Fibroblast of lung (primary cell): ENCODE data around the gene P2RX1. TPM values are rescaled to one million over a fixed set of nuclear protein-coding genes. Genes with fewer than 3 reads are reported as not detected.

ENCODE experiments used
- DNase-seq, 2 donors: peaks; one replicate each; pipeline versions ENCODE4 v3.0.0 to v3.0.0-alpha.2; 2010; ENCODE audit warnings: low read depth in 2 of 2
- H2AFZ ChIP-seq: 2 replicates; pipeline ENCODE4 v1.5.1; 2012; ENCODE audit warnings: low read length, control low read depth, inconsistent platforms
- H3K27ac ChIP-seq: 2 replicates; pipeline ENCODE4 v1.5.1; 2011; ENCODE audit warnings: low read length, control low read depth; ENCODE audit not compliant: insufficient read depth
- H3K27me3 ChIP-seq: 2 replicates; pipeline ENCODE4 v1.5.1; 2011; ENCODE audit warnings: mild to moderate bottlenecking, low read length; ENCODE audit not compliant: control insufficient read depth, insufficient read depth
- H3K36me3 ChIP-seq: 2 replicates; pipeline ENCODE4 v1.5.1; 2011; ENCODE audit warnings: low read length; ENCODE audit not compliant: control insufficient read depth, insufficient read depth
- H3K4me1 ChIP-seq: 2 replicates; pipeline ENCODE4 v1.5.1; 2011; ENCODE audit warnings: low read length; ENCODE audit not compliant: control insufficient read depth, insufficient read depth; ENCODE audit errors: extremely low read depth
- H3K4me2 ChIP-seq: 2 replicates; pipeline ENCODE4 v1.5.1; 2011; ENCODE audit warnings: low read length, control low read depth; ENCODE audit not compliant: insufficient read depth; ENCODE audit errors: extremely low read depth
- H3K4me3 ChIP-seq, 4 experiments: fragments of 200-600 bp in 1 of 4; sonication (generic) in 1 of 4; replicated peaks in 1 of 4; 2 replicates each; pipeline ENCODE4 v1.5.1; 2011 to 2016; ENCODE audit warnings: low read length in 4 of 4, low read depth in 3 of 4, mild to moderate bottlenecking in 3 of 4, control low read depth in 2 of 4, inconsistent platforms in 1 of 4, mixed read lengths in 1 of 4; ENCODE audit not compliant: insufficient read depth in 1 of 4; ENCODE audit errors: control extremely low read depth in 1 of 4
- H3K79me2 ChIP-seq: 2 replicates; pipeline ENCODE4 v1.5.1; 2012; ENCODE audit warnings: mild to moderate bottlenecking, low read length, inconsistent platforms; ENCODE audit not compliant: control insufficient read depth, insufficient read depth
- H3K9ac ChIP-seq: 2 replicates; pipeline ENCODE4 v1.5.1; 2011; ENCODE audit warnings: mild to moderate bottlenecking, low read length, control low read depth; ENCODE audit not compliant: insufficient read depth
- H3K9me3 ChIP-seq: 2 replicates; pipeline ENCODE4 v1.5.1; 2012; ENCODE audit warnings: low read depth, low read length; ENCODE audit not compliant: control insufficient read depth, insufficient read depth
- H4K20me1 ChIP-seq: 2 replicates; pipeline ENCODE4 v1.5.1; 2011; ENCODE audit warnings: low read length; ENCODE audit not compliant: control insufficient read depth, insufficient read depth; ENCODE audit errors: extremely low read depth
- CTCF ChIP-seq, 2 donors: IDR thresholded peaks in 1 of 2; conservative IDR thresholded peaks in 1 of 2; 1 replicate in 1 of 2; 2 replicates in 1 of 2; pipeline ENCODE4 v1.5.1; 2011 to 2012; ENCODE audit warnings: low read length in 2 of 2, control low read depth in 1 of 2, inconsistent platforms in 1 of 2, low read depth in 1 of 2, mild to moderate bottlenecking in 1 of 2
- EZH2 ChIP-seq: IDR thresholded peaks from 2 replicates; pipeline ENCODE4 v1.5.1; 2012; ENCODE audit warnings: low read length, control low read depth, mild to moderate bottlenecking; ENCODE audit errors: missing control alignments
- polyA plus RNA-seq, 2 donors: library from polyadenylated mRNA; depleted of rRNA in 1 of 2; stranded (reverse) in 1 of 2; unstranded in 1 of 2; fragments of >200 nt; gene quantifications; 2 replicates each; pipeline ENCODE4 v1.2.1, GENCODE V29; 2011 to 2012; ENCODE audit warnings: missing spikeins in 1 of 2
- total RNA-seq: library from RNA; depleted of rRNA; stranded (reverse); fragments of >200 nt; gene quantifications from 2 replicates; pipeline ENCODE4 v1.2.1, GENCODE V29; 2014

The P2RX1 gene
- total and polyA plus RNA-seq, 2 donors (not counting 1 experiment from before 2014, with no cell fraction given): under 0.01 TPM; not detected in 1

DNA sequence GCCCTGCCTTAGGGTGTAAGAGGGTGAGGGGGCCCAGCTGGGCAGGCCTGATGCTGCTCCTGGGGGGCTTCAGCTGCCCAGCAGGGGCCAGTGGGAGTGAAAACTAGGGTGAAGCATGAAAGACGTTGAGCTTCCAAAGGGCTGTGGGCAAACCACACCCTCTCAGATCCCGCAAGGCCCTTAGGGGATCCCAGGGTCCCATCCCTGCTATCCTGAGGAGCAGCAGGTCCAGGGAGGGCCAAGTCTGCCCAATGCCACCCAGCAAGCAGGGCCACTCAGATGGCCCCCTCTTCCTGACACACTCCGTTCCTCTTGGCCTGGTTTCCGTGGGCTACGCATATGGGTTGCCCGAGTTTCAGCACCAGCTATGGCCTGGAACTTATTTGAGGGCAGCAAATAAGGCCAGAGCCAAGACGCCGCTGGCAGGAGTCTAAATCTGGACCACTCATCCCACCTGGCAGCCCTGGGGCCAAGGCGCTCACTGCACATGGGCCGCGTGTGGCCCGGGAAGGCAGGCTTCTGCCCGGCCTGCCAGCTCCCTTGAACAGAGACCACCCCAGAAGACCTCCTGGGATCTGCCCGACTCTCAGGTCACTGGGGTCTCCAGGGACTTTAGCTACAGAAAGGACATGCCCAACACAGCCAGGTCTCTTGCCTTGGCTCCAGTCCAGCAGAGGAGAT, 43.8 kb upstream of the P2RX1 start:
- Histone ChIP-seq H3K9me3 (no peaks in the 10 kb centered on the region), H4K20me1 (no peaks in the 10 kb centered on the region), H3K27ac (no peak overlapping the region), H3K4me1 (peaks cover 5% of the 10 kb centered on the region), H2AFZ (no peak overlapping the region), H3K27me3 (peaks cover 13% of the 10 kb centered on the region), H3K4me3 (no peak overlapping the region), H3K9ac (no peak overlapping the region), H3K4me2 (no peak overlapping the region), H3K79me2 (no peaks in the 10 kb centered on the region), H3K36me3 (no peaks in the 10 kb centered on the region)
- TF ChIP-seq EZH2: no peak
- TF ChIP-seq CTCF (conservative IDR thresholded peaks at IDR 0.05 in 1 of 2, IDR thresholded peaks at IDR 0.05 in 1 of 2; ENCODE audit: low read depth in 1 of 2, low read length in 2 of 2): no peak
- no peak for DNase-seq

GRCh38 chr17:3959295-3959899, 43.1 kb upstream of the P2RX1 start:
- TF ChIP-seq EZH2: no peak
- no peak for TF ChIP-seq CTCF (conservative IDR thresholded peaks at IDR 0.05 in 1 of 2, IDR thresholded peaks at IDR 0.05 in 1 of 2; ENCODE audit: low read depth in 1 of 2, low read length in 2 of 2)
- no peak overlapping the region for H3K4me3 ChIP-seq
- no peak overlapping the region for H3K4me2 ChIP-seq
- no peak overlapping the region for H3K9ac ChIP-seq
- no peak overlapping the region for H3K27ac ChIP-seq
- H4K20me1 ChIP-seq: no peaks in the 10 kb centered on the region
- H2AFZ ChIP-seq: no peak overlapping the region
- H3K79me2 ChIP-seq: no peaks in the 10 kb centered on the region
- peaks cover 9% of the 10 kb centered on the region for H3K27me3 ChIP-seq
- no peaks in the 10 kb centered on the region for H3K9me3 ChIP-seq
- peaks cover 5% of the 10 kb centered on the region for H3K4me1 ChIP-seq
- no peaks in the 10 kb centered on the region for H3K36me3 ChIP-seq
- DNase-seq: peak; percentile 70 to 76

DNA sequence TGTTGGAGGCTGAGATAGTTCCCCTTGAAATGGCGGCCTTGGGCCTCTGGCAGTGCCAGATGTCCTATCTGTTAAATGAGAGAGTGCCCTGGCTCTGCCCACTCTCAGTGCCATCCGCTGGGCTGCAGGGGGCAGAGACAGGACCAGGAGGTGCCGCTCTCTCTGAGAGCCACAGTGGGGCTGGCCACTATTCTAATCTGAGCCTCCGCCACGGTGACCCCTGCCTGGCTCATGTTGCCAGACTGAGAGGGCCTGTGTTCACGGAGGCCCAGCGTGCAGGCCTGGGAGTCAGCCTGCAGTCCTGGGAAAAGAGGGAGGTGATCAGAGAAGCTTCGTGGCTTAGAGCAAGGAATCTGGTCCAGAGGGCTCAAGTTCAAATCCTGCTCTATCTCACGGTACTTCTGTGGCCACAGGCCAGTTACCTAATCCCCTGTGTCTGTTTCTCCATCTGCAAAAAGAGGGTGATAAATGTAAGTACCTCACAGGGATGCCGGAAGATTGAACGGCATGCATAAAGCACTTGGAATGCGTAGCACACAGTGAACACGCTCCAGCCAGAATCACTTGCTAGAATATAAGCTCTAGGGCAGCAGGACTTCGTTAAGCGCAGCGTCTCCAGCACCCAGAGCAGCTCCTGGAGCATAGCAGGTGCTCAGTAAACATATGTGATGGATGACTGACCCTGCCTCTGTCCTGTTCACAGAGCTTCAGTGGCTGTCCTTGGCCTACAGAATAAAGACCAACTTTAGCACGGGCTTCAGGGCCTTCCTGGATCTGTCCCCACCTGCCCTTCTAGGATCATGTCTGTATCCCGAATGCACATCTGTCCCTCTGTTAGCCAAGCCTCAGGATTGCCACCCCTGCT, 41.7 kb upstream of the P2RX1 start:
- Histone ChIP-seq H2AFZ (no peak overlapping the region), H3K9ac (no peak overlapping the region), H3K27me3 (peaks cover under 1% of the 10 kb centered on the region), H3K4me2 (no peak overlapping the region), H4K20me1 (no peaks in the 10 kb centered on the region), H3K27ac (no peak overlapping the region), H3K79me2 (no peaks in the 10 kb centered on the region), H3K4me3 (no peak overlapping the region), H3K36me3 (no peaks in the 10 kb centered on the region), H3K9me3 (no peaks in the 10 kb centered on the region), H3K4me1 (peaks cover 5% of the 10 kb centered on the region)
- DNase-seq: no peak
- TF ChIP-seq EZH2: no peak
- TF ChIP-seq CTCF (conservative IDR thresholded peaks at IDR 0.05 in 1 of 2, IDR thresholded peaks at IDR 0.05 in 1 of 2; ENCODE audit: low read depth in 1 of 2, low read length in 2 of 2): no peak
